Measurements from ENCODE around the gene OBSCN. TPM values are rescaled to one million over a fixed set of nuclear protein-coding genes. Genes with fewer than 3 reads are reported as not detected.

The OBSCN gene
- total RNA-seq, 1 experiment from 2014 or later = 33.3 TPM

- Histone ChIP-seq H3K18ac (ENCODE audit: insufficient read length, low read depth, low read length) (no peak overlapping the region), H2BK15ac (ENCODE audit: low read depth, low read length) (no peak overlapping the region), H3K23me2 (ENCODE audit: insufficient read length, low read depth, low read length, poor library complexity, severe bottlenecking) (no peaks in the 10 kb centered on the region), H2AK5ac (ENCODE audit: insufficient read length, low read length) (no peak overlapping the region), H4K20me1 (ENCODE audit: control insufficient read depth, insufficient read depth, insufficient read length) (no peaks in the 10 kb centered on the region), H3K56ac (ENCODE audit: insufficient read length, low read depth, low read length) (no peak overlapping the region), H3K4ac (ENCODE audit: low read depth, low read length) (no peak overlapping the region), H2AFZ (ENCODE audit: low read length) (no peak overlapping the region), H2BK120ac (ENCODE audit: low read depth, low read length, poor library complexity, severe bottlenecking) (no peak overlapping the region), H3K9me3 (ENCODE audit: control insufficient read depth, low read depth, low read length) (no peaks in the 10 kb centered on the region), H3K9ac (ENCODE audit: extremely low read depth, insufficient read length, low read length) (no peak overlapping the region), H2BK20ac (ENCODE audit: low read depth, low read length, poor library complexity, severe bottlenecking) (no peak overlapping the region), H3K4me2 (ENCODE audit: insufficient read depth, insufficient read length, low read length) (no peak overlapping the region), H3K14ac (ENCODE audit: insufficient read depth, low read length) (no peak overlapping the region), H4K5ac (ENCODE audit: insufficient read length, low read depth, low read length) (no peak overlapping the region), H3K4me1 (ENCODE audit: insufficient read depth, low read length) (no peaks in the 10 kb centered on the region), H2BK5ac (ENCODE audit: insufficient read length, low read length) (no peak overlapping the region), H3K27ac (ENCODE audit: insufficient read length, low read depth, low read length) (no peak overlapping the region), H4K8ac (replicated peaks; ENCODE audit: insufficient read length, low read depth, low read length) (no peak overlapping the region), H3K79me2 (ENCODE audit: insufficient read depth, low read length) (no peaks in the 10 kb centered on the region), H4K91ac (ENCODE audit: insufficient read length, low read depth, low read length) (no peak overlapping the region), H3K79me1 (ENCODE audit: insufficient read depth, low read depth, low read length, poor library complexity, severe bottlenecking) (no peaks in the 10 kb centered on the region), H3K23ac (ENCODE audit: insufficient read length, low read depth, low read length) (no peak overlapping the region), H3T11ph (ENCODE audit: low read length) (no peak overlapping the region), H2BK12ac (ENCODE audit: insufficient read length, low read depth, low read length) (no peak overlapping the region), H3K27me3 (ENCODE audit: insufficient read depth, low read length) (no peaks in the 10 kb centered on the region)
- DNase-seq = no peak
- Mint-ChIP-seq H3K27me3 (ENCODE audit: low read depth) (peaks cover 3% of the 10 kb centered on the region), H3K9me3 (no peaks in the 10 kb centered on the region), H3K36me3 (ENCODE audit: insufficient read depth in 1 of 3, low read depth in 3 of 3) (peaks cover 16 to 45% (median 39%) of the 10 kb centered on the region in 3 experiments), H3K4me1 (no peaks in the 10 kb centered on the region), H3K27ac (0 out of 7 replicates have a peak overlapping the region, but pooled peaks of 1 of the 3 experiments have one; percentile 32), H3K4me3 (no peak overlapping the region)
- no CpG with 5 or more reads among the region's 8 CpGs for WGBS (ENCODE audit: extremely low coverage, insufficient read length, low lambda C conversion rate)
- peak; percentile 54; the same call in 2 of the 3 replicates for TF ChIP-seq CTCF (conservative IDR thresholded peaks at IDR 0.05)
Observed at GRCh38 chr1:228393268-228393701, 185.4 kb downstream of the OBSCN start.

Data from H9 (cell line).